ENCODE measurements around the gene ZBTB2.
A peak's percentile ranks its signal among the peaks of the same experiment; 100 is the strongest.

ZBTB2 gene, protein sequence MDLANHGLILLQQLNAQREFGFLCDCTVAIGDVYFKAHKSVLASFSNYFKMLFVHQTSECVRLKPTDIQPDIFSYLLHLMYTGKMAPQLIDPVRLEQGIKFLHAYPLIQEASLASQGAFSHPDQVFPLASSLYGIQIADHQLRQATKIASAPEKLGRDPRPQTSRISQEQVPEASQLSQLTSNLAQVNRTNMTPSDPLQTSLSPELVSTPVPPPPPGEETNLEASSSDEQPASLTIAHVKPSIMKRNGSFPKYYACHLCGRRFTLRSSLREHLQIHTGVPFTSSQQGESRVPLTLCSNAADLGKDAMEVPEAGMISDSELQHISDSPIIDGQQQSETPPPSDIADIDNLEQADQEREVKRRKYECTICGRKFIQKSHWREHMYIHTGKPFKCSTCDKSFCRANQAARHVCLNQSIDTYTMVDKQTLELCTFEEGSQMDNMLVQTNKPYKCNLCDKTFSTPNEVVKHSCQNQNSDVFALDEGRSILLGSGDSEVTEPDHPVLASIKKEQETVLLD

DNA sequence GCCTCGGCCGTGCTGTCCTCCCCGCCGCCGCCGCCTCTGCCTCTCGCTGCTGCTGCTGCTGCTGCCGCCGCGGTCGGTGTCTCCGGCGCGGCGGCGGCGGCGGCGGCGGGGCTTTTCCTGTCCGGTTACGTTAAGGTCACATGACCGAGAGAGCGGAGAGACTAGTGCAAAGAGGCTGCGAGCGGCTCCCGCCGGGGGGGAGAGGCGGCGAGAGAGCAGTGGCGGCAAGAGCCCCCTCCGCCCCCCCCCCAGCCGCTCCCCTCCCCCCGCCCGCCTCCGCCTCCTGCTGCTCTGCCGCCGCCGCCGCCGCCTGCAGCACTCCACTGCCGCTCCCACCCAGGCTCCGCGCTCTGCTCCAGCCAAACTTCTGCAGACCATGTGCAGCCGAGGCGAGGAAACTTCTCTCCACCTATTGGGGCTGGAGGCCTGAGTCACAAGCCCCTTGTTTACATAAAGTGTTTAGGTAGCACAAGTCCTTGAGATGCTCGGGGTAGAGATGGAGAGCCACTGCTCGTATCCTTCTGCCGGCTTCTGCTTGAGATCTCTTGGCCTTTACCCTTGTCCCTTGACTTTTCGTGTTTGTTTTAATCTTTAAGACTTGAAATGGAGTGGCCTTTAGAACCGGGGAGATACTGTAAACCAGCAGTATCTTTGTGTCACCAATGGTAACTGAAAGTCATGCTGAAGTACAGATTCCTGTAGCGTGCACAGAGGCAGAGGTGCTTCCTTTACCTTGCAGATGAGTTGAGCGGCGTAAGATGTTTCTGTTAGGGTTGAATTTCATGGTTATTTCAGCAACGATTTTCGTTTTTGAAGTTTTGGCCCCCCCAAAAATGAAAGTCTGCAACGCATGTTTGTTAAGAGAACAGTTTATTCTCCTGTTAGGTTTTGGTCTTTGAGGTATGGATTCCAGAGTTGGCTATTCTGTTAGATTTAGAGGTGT lies at the start of gene ZBTB2:
Gene ZBTB2 (minus strand): TSS at position 89 of the 943 bp plus-strand sequence. CDS start 17,922 bp downstream, outside the sequence.
- DNase-seq, result peak; percentile 38 to 90 (median 74)
- intact Hi-C loops (cut with DNase I), result loop anchor here (5.0 kb wide), 1 partner anchor 61 kb away; the partner anchor contains the start of gene RMND1

DNA sequence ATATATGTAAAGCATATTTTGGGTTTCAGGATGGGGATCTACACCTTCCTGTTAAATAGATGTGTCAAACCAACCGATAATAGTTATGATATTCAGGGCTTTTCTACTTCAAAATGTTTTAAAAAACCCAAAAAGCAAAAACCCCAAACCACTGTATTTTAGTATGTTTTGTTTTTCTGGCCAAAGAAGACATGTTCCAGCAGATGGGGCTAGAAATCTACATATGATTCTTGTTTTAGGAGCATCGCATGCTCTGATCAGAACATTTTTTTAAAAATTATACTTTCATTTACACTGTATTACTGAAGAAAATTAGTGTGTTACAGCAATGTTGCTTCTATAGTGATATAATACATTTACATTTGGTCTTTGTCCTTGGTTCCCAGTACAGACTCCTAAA lies 49.6 kb upstream of the ZBTB2 start:
- intact Hi-C loops (cut with DNase I), result no loop called here
- DNase-seq, result no peak

DNA sequence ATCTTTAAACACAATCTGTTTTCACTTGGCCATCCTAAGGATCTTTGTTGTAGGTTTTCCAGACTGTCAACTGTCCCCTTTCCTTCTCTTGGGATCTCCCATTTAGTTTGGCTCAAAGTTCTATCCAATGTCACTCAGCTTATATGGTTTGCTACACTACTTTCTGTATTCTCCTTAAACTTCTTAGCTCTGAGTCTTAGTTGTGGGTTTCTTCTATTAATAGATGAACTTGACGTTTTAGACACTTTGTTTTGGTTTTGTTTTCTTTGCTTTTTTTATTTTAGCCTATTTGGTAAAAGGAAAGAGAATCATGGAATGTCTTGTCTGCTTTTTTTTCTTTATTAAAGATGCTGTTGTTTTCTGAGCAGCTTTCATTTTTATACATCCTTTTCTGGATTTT lies 49.1 kb upstream of the ZBTB2 start:
- intact Hi-C loops (cut with DNase I), result no loop called here
- DNase-seq, result no peak

DNA sequence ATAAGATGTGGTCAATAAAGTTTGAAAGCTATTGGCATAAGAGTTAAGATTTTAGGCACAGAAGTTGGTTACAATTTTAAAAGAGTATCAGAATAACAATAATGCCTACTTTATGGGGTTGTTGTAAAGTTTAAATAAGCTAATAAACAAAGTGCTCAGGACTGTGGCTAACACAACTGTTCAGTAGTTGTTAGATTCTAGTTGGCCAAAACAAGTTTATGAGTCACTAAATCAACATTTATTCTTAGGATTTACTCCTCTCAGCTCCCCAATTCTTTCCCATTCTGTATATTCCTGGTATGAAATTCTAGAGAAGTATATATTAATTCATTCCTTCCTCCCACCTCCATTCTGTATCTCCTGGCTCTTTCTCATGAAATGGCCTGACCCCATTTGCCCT lies 46.0 kb upstream of the ZBTB2 start:
- no peak for DNase-seq
- intact Hi-C loops (cut with DNase I), result no loop called here

DNA sequence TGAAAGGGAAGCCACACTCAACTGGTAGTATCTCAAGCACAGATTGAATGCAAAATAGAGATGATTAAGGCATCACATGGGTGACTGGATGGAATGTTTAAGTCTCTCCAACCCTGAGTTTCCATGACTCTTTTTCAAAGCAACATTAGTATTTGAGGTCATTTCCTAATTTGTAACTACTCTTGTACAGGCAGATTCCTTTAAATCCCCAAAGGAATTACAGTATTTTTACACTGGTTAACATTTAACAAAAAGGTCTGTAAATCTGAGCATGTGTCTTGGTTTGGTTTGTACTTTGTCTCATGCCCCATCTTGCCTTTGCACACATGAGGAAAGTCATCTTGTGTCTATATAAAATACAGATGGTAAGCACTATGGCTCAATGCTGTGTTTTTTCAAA lies 45.4 kb upstream of the ZBTB2 start:
- intact Hi-C loops (cut with DNase I), result no loop called here
- no peak for DNase-seq

DNA sequence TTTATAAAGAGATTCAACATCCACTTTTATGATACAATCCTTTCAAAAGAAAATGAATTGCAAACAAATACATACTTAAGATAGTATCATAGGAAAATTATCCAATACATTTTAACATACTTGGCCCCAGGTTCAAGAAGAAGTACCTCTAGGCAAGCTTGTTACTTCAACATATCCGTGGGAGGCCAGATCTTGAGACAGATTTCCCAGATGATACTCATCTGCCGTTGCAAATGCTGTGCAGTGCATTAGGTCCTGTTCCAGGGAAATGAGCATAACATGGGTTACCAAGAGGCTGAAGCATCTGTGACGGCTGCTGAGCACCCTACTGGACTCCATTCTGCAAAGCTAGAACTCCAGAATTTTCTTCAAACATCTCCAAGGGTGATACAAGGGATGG lies 44.9 kb upstream of the ZBTB2 start:
- DNase-seq, result no peak
- intact Hi-C loops (cut with DNase I), result no loop called here

DNA sequence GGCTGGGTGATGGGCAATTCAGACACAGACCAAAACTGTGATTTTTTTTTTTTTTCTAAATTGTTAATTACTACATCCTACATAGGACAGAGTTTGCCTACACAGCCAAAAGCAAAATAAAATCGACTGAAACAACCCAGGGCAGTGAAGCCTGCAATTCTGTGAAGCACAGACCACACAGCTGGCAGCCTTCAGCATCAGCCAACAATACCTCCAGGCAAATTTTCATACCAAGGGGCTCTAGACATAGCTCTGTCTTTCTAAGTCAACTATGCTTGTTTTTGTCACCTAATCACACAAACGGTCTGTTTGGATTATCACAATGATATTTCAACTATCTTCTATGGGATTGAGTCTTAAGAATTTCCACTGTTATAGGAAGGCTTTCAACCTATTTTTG lies 43.0 kb upstream of the ZBTB2 start:
- no peak for DNase-seq
- intact Hi-C loops (cut with DNase I), result no loop called here

DNA sequence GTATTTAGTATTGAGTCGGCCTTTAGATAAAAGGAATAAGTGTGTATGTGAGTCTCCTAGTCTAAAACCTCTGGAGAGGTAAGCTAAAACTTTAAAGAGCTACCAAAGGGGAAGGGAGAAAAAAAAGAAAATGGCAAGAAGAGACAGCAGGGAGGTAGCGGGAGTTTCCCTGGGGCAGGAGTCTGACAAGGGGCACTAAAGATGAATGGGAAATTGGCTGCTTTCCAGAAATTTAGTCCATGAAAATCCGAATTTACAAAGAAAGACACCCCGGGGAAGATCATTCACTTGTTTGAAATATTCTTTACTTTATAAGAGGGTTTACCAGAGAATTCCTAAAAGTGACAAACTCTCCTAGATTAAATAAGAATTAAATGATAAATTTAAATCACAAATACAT lies 41.3 kb upstream of the ZBTB2 start:
- intact Hi-C loops (cut with DNase I), result no loop called here
- no peak for DNase-seq

DNA sequence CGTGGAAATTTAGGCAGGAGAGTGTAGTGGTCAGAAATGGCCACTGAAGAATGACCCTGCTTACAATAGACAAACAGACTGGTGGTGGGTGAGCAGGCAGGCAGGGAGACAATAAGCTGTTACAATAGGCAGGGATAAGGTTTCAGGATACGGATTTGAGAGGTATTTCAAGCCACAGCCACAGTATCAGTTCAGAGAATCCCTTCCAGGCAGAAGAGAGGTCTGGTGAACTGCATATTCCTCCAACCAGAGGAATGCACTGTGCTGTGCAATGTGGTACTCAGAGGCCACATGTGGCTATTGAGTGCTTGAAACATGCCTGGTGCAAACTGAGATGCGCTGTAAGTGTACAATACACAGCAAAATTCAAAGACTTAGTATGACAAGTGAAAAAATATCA lies 40.0 kb upstream of the ZBTB2 start:
- no peak for DNase-seq
- intact Hi-C loops (cut with DNase I), result no loop called here

DNA sequence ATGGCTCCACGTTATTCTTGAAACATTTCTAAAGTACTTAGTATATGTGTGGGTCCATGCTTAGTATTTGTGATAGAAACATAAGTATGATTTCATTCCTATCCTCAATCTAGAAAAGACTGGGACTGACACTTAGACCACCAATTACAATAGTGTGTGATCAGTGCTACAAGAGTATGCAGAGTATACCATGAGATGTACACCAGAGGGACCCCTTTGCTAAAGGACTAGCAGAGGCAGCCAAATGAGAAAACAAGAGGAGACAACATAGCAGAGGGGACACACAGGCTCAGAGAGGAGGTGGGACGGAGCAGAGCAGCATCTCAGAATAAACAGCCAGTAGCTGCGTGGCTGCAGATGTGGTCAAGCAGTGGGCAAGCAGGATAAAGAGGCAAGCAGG lies 39.5 kb upstream of the ZBTB2 start:
- intact Hi-C loops (cut with DNase I), result no loop called here
- no peak for DNase-seq

DNA sequence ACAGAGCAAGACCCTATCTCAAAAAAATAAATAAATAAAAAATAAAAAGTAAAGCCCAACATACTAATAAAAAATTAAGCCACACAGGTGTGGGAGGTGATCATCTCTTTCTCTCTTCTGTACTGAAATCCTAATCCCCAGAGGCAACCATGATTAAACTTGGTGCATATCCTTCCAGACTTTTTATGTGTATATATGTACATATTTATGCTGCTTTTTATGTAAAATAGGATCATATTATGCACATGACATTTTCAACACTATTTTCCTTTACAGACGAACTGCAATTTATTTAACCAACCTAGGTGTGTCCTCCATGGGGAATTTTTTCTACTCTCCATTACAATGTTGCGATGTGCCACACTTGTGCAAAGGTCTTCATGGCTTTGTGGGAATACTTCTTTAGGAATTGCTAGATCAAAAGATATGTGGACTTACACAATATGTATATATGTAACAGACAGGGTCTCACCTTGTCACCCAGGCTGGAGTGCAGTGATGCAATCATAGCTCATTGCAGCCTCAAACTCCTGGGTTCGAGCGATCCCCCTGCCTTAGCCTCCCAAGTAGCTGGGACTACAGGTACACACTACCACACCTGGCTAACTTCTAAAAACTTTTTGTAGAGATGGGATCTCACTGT lies 36.9 kb upstream of the ZBTB2 start:
- intact Hi-C loops (cut with DNase I), result no loop called here
- no peak for DNase-seq

DNA sequence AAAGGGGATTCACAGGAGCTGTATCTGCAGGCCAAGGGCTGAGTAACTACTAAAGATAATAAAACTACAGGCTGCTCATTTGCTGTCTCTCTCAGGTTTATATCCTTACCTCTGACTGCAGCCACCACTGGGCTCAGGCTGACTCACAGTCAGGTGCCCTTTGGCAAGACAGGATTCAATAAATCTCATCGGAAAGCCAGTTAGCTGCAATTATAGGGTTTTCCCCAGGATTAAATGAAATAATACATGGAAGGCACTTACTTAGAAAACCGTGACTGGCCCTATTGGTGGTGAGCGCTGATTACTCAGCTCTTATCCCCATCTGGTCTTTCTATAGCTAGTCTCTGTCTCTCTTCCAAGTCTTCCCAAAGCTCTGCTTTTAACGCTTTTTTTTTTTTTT lies 34.2 kb upstream of the ZBTB2 start:
- no peak for DNase-seq
- intact Hi-C loops (cut with DNase I), result no loop called here

DNA sequence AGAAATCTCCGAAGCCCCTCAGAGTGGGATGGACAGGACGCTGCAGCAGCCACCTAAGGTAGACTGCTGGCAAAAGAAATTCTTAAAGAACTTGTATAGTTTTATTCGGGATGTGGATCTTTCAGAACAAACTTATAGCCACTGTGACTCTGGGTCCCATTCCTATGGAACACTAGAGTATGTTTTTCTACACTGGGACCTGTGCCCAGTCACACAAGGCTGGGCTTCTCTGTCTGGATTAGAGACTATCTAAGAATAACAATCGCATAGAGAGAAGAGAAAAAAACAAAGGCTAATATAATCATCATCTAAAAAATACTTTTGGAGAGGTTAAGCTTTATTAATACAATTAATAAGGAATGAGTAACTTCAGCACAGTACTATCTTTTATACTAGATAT lies 31.6 kb upstream of the ZBTB2 start:
- DNase-seq, result peak in 1 of 42 donors; percentile 45
- intact Hi-C loops (cut with DNase I), result no loop called here

DNA sequence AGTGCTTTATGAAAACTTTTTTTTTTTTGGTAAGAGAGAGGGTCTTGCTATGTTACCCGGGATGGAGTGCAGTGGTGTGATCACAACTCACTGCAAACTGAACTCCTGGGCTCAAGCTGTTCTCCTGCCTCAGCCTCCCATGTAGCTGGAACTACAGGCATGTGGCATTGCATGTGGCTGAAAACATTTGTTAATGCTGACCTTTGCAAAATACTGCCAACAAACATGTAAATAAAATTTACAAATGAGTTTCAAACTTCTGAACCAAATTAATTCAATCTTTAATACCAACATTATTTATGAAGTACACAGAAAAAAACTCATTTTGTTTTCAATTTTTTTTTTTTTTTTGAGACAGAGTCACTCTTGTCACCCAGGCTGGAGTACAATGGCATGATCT lies 26.1 kb upstream of the ZBTB2 start:
- DNase-seq, result no peak
- intact Hi-C loops (cut with DNase I), result no loop called here

DNA sequence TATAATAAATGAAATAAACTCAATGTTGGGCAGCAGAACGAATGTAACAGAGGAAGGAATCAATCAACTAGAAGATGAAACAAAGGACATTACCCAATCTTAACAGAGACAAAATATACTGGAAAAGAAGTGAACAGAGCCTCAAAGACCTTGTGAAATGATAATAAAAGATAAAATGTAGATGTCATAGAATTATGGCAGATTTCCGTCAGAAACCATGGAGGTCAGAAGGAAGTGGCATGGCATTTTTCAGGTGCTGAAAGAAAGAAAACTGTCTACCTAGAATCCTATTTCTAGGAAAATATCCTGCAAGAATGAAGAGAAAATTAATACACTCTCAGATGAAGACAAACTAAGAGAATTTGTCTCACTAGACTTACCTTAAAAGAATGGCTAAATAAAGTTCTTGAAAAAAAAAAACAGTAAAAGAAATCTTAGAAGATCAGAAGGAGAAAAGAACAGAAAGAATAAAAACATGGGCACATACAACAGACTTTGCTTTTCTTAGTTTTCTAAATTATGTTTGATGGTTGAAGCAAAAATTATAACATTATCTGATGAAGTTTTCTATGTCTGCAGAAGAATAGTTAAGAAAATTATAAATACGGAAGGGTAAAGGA lies 23.4 kb upstream of the ZBTB2 start:
- DNase-seq, result no peak
- intact Hi-C loops (cut with DNase I), result no loop called here

DNA sequence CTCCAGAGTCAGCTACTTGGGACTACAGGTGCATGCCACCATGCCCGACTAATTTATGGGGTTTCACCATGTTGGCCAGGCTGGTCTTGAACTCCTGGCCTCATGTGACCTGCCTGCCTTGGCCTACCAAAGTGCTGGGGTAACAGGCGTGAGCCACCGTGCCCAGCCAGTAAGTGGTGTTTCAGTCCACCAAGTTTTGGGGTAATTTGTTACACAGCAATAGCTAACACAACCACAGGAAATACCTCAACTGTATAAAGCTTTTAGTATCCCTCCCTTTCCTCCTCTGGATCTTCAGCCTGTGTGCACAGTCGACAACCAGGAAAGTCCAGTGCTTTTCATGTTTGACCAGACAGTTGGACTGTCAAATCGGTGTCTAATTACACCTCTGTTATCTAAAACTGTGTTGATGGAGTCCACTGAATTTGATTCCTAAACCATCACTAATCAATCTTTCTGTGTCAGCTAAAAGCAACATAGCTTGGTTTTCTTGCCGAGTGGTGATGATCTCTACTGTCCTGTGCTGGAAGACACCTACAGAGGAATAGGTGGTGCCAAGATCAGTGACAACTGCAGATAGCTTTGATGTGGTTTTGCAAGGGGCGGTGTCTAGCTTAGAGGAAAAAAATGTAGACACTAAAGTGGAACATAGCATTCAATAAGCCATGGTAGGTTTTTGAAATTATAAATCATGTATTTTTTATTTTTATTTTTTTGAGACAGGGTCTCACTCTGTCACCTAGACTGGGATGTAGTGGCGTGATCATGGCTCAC lies 22.2 kb upstream of the ZBTB2 start:
- DNase-seq, result no peak

DNA sequence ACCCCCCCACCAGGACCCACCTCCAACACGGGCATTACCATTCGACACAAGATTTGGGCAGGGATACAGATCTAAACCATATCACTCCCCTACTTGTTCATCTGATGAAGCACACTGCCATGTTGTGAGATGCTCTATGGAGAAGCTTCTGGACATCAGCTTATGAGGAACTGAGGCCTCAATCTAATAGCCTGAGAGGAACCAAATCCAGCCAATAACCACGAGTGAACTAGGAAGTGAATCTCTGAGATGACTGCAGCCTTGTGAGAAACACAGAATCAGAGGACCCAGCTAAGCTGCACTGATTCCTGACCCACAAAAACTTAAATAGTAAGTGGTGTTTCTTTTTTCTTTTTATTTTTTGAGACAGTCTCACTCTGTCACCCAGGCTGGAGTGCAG lies 21.6 kb upstream of the ZBTB2 start:
- intact Hi-C loops (cut with DNase I), result no loop called here
- DNase-seq, result no peak

More for the DNA sequence above, 22.2 kb upstream of the ZBTB2 start:
- intact Hi-C loops (cut with DNase I), result no loop called here

DNA sequence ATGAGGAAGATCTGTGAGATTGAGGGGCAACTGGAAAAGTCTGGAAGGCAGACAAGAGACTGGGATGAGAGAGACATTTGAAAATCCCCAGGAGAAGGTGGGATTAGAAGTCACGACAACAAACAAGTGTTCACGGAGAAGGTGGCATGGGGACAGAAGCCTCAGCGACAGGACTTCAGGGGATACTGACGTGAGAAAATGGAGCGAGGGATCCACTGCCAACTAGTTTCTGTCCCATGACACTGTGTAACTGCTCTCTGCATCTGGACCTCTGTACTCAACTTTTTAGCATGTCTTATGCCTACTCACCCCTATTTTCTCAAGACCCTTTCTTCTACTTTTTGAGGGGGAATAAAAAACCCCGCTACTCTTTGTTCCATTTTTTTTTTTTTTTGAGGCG lies 18.3 kb upstream of the ZBTB2 start:
- DNase-seq, result no peak
- intact Hi-C loops (cut with DNase I), result no loop called here
